Aorta (tissue), 4 donors: Measurements from ENCODE around the gene NOD1. TPM values are rescaled to one million over a fixed set of nuclear protein-coding genes. Genes with fewer than 3 reads are reported as not detected.

Experiments used
- polyA plus RNA-seq, 2 donors: library from polyadenylated mRNA; stranded (reverse); fragments of 200-250 nt; gene quantifications; one replicate each; pipeline ENCODE4 v1.2.3, GENCODE V29; 2013
- total RNA-seq, 2 donors: library from RNA; stranded (reverse); fragmentation: NEBNext Ultra II Directional; extraction: Animal tissue kit (Norgen Biotek cat#: 25700); gene quantifications; one replicate each; pipeline ENCODE4 v1.2.1, GENCODE V29; 2021
- donor health status: healthy with polysubstance abuse.
- donor health status: Bipolar disorder and iron deficiency.
- donor health status: DM: no; HTN: no; CAD: no.
- donor health status: DM: yes; HTN: yes; CAD: no.

Gene NOD1
- total and polyA plus RNA-seq, 4 donors, result 2.4 to 38.4 (median 19.2) TPM

Other genes starting within 250 kb of the NOD1 start
- 10 to 100 TPM; 15.3 to 21.1 TPM for gene ZNRF2, start 194.2 kb downstream of the NOD1 start, total RNA-seq
- 1 to 10 TPM; 4.8 to 7.0 TPM for gene ZNRF2, start 194.2 kb downstream of the NOD1 start, polyA plus RNA-seq
- gene GGCT, start 26.0 kb upstream of the NOD1 start, total RNA-seq, result 10 to 100 TPM; 16.7 to 22.5 TPM
- 10 to 100 TPM; 29.4 to 64.2 TPM for gene GGCT, start 26.0 kb upstream of the NOD1 start, polyA plus RNA-seq
- 10 to 100 TPM; 56.5 to 73.8 TPM for gene GARS1, start 116.1 kb upstream of the NOD1 start, total RNA-seq
- gene GARS1, start 116.1 kb upstream of the NOD1 start, polyA plus RNA-seq, result 10 to 100 TPM; 33.2 to 37.7 TPM
- 1 to 10 TPM in 1 of 2 donors, under 1 TPM in 1; 0.23 to 1.5 TPM for gene CRHR2, start 203.7 kb upstream of the NOD1 start, total RNA-seq
- not detected for gene CRHR2, start 203.7 kb upstream of the NOD1 start, polyA plus RNA-seq